Measurements from ENCODE around the gene SPOCK3. TPM values are rescaled to one million over a fixed set of nuclear protein-coding genes. Genes with fewer than 3 reads are reported as not detected.

SPOCK3 gene
- total RNA-seq, 4 donors from 2014 or later, result not detected

- intact Hi-C loops (cut with DNase I; ENCODE audit: low total_unique reads), result no loop called here
- 88% methylated on average over 3 of the region's 3 CpGs for WGBS, 2 donors
- DNase-seq (ENCODE audit: low spot score in 2 of 2), result no peak
- H3K4me3 ChIP-seq (ENCODE audit: low read depth, poor library complexity, severe bottlenecking), result no peak overlapping the region
- TF ChIP-seq CTCF (IDR thresholded peaks at IDR 0.05) (no peak), POLR2A (IDR thresholded peaks at IDR 0.05) (no peak)
Observed at GRCh38 chr4:167035390-167035789, 198.9 kb downstream of the SPOCK3 start.

- TF ChIP-seq POLR2A (IDR thresholded peaks at IDR 0.05) (no peak), CTCF (IDR thresholded peaks at IDR 0.05) (no peak)
- WGBS, 2 donors, result 74 to 76% methylated on average over 2 of the region's 2 CpGs
- no peak overlapping the region for H3K4me3 ChIP-seq (ENCODE audit: low read depth, poor library complexity, severe bottlenecking)
- no peak for DNase-seq (ENCODE audit: low spot score in 2 of 2)
- intact Hi-C loops (cut with DNase I; ENCODE audit: low total_unique reads), result no loop called here
Observed at GRCh38 chr4:167034983-167035382, 199.3 kb downstream of the SPOCK3 start.

- no peak for TF ChIP-seq POLR2A (IDR thresholded peaks at IDR 0.05)
- no peak for TF ChIP-seq CTCF (IDR thresholded peaks at IDR 0.05)
- H3K4me3 ChIP-seq (ENCODE audit: low read depth, poor library complexity, severe bottlenecking), result no peak overlapping the region
- intact Hi-C loops (cut with DNase I; ENCODE audit: low total_unique reads), result no loop called here
- no peak for DNase-seq (ENCODE audit: low spot score in 2 of 2)
- WGBS, 2 donors, result 72 to 77% methylated on average over 3 of the region's 3 CpGs
Observed at GRCh38 chr4:167032871-167033270, 201.4 kb downstream of the SPOCK3 start.

GRCh38 chr4:167031534-167032156 lies 202.6 kb downstream of the SPOCK3 start:
- H3K4me3 ChIP-seq (ENCODE audit: low read depth, poor library complexity, severe bottlenecking), result no peak overlapping the region
- no peak for TF ChIP-seq CTCF (IDR thresholded peaks at IDR 0.05)
- no peak for TF ChIP-seq POLR2A (IDR thresholded peaks at IDR 0.05)
- intact Hi-C loops (cut with DNase I; ENCODE audit: low total_unique reads), result no loop called here
- 34% methylated on average over 3 of the region's 3 CpGs for WGBS, 2 donors
- DNase-seq (ENCODE audit: low spot score in 2 of 2), result no peak

GRCh38 chr4:167028976-167029375 lies 205.3 kb downstream of the SPOCK3 start:
- intact Hi-C loops (cut with DNase I; ENCODE audit: low total_unique reads), result loop anchor here (10.0 kb wide), 1 partner anchor 1046 kb away; no protein-coding TSS in a partner anchor
- DNase-seq (ENCODE audit: low spot score in 2 of 2), result no peak
- no peak overlapping the region for H3K4me3 ChIP-seq (ENCODE audit: low read depth, poor library complexity, severe bottlenecking)
- TF ChIP-seq CTCF (IDR thresholded peaks at IDR 0.05) (no peak), POLR2A (IDR thresholded peaks at IDR 0.05) (no peak)
- WGBS, 2 donors, result 73 to 74% methylated on average over 3 of the region's 3 CpGs

GRCh38 chr4:167025670-167026069 lies 208.6 kb downstream of the SPOCK3 start:
- intact Hi-C loops (cut with DNase I; ENCODE audit: low total_unique reads), result loop anchor here (10.0 kb wide), 1 partner anchor 1049 kb away; no protein-coding TSS in a partner anchor
- no peak for DNase-seq (ENCODE audit: low spot score in 2 of 2)
- 73 to 74% methylated on average over 3 of the region's 3 CpGs for WGBS, 2 donors
- no peak overlapping the region for H3K4me3 ChIP-seq (ENCODE audit: low read depth, poor library complexity, severe bottlenecking)
- TF ChIP-seq CTCF (IDR thresholded peaks at IDR 0.05) (no peak), POLR2A (IDR thresholded peaks at IDR 0.05) (no peak)
